Fibroblast of skin of scalp (primary cell): Measurements from ENCODE around the gene ATP6AP2. TPM values are rescaled to one million over a fixed set of nuclear protein-coding genes. Genes with fewer than 3 reads are reported as not detected.
"Not testable (repeated sequence)": the region's sequence is repeated elsewhere in the genome, so short reads cannot be mapped to it uniquely, and the experiment has no call there.

Experiments used
- DNase-seq: peaks from one replicate; pipeline ENCODE4 v3.0.0-alpha.2; 2013
- polyA plus RNA-seq, 2 experiments: library from polyadenylated mRNA; unstranded; fragments of 120-200 nt; gene quantifications; one replicate each; pipeline ENCODE4 v1.2.1, GENCODE V29; 2013; ENCODE audit not compliant: insufficient read length in 2 of 2

Gene ATP6AP2
- 136 TPM for polyA plus RNA-seq (2013, experiment 1 of 2; ENCODE audit: insufficient read length)
- polyA plus RNA-seq (2013, experiment 2 of 2; ENCODE audit: insufficient read length), result 146 TPM

GRCh38 chrX:40580537-40581335 is at the start of gene ATP6AP2:
Gene ATP6AP2, plus strand, starts transcription at chrX:40580970. Its CDS starts 96 bp downstream, at chrX:40581066.
- DNase-seq, result peak; percentile 93

- DNase-seq, result no peak
Measured at GRCh38 chrX:40531056-40531826, 49.5 kb upstream of the ATP6AP2 start.

GRCh38 chrX:40537310-40537709 is 43.5 kb upstream of the ATP6AP2 start:
- no peak for DNase-seq

DNA sequence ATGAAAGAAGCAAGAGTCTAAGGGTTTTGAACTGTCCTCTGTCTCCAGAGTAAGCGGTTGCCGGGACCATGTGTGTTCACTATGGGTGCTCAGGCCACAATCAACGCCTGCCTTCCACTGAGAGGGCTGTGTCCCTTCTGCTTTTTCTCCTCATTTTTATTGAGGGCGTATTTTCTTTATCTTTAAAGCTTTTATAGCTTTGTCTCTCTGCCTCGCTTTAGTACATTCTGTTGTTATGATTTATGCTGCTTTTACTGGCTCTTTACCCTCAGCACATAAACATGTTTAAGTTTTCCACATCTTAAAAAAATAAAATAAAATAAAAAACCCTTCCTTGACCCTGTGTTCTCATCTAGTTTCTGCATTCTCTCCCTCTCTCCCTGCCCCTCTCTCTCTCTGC is 42.4 kb upstream of the ATP6AP2 start:
- DNase-seq, result no peak

DNA sequence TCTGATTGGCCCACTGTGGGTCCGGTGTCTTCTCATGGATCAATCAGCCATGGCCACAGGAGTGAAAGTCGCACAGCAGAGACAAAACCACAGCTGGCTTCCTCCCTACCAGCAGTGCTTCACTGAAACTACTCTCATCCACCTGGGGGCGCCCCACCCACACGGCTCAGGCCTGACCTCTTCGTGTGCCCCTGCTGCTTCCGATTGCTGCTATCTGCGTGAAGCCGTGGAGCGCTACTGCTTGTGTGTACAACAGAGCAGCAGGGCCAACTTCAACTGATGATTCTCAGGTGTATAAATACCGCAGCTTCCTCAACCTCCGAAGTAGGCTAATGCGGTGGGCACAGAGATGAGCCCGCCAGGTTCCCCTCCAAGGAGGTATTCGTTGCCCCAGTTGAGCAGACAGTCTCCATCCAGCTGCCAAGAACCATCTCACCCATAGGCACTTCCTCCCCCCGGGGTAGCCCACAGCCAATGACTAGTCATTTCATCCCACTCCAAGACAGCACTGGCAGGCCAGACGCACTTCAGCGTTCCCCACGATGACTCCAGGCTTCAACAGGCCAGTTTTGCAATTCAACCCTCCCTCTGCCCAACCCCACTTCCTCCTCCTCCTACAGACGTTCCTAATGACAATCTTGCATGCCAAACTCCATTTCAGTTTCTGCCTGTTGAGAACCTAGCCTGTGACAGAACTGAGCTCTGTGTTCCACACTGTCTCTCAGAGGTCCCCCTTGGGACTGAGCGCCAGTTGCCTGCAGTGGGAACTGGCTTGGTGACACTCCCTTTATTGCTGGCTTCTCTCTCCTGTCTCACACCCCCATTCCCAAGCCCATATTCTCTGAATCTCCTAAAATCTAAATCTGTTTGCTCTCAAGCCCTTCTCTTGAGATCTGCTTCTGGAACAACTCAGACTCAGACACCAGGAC is 41.3 kb upstream of the ATP6AP2 start:
- DNase-seq, result peak; percentile 59

- no peak for DNase-seq
Measured at GRCh38 chrX:40542208-40542607, 38.6 kb upstream of the ATP6AP2 start.

- DNase-seq, result no peak
Measured at GRCh38 chrX:40542972-40543371, 37.8 kb upstream of the ATP6AP2 start.

DNA sequence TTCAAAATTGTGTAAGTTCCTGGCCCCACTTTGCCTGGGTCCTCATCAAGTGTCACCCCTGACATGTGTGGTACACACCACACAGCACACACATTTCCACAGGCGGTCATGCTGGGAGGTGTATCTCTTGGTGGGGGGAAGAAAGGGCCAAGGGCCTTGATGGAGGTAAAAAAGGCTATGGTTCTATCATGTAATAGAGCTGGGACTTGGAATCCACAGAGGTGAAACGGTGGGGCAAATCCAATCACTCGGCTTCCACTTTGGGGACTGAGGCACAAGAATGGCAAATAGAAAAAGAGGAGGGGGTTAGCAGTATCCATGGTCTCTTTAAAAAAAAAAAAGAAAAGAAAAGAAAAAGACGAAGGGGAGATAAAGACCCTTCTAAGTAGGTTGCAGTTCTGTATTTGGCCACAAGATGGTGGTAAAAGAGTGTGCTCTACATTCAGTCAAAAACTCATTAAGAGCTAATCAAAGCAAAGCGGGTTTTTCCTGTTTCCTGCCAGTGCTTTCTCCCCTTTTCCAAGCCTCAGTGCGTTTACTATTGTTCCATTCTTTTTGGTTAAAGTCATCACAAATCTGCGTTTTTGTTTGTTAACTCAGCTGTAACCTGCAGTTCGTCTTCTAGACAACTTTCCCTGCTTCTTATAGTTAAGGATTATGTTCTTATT is 37.0 kb upstream of the ATP6AP2 start:
- peak; percentile 37 for DNase-seq

DNA sequence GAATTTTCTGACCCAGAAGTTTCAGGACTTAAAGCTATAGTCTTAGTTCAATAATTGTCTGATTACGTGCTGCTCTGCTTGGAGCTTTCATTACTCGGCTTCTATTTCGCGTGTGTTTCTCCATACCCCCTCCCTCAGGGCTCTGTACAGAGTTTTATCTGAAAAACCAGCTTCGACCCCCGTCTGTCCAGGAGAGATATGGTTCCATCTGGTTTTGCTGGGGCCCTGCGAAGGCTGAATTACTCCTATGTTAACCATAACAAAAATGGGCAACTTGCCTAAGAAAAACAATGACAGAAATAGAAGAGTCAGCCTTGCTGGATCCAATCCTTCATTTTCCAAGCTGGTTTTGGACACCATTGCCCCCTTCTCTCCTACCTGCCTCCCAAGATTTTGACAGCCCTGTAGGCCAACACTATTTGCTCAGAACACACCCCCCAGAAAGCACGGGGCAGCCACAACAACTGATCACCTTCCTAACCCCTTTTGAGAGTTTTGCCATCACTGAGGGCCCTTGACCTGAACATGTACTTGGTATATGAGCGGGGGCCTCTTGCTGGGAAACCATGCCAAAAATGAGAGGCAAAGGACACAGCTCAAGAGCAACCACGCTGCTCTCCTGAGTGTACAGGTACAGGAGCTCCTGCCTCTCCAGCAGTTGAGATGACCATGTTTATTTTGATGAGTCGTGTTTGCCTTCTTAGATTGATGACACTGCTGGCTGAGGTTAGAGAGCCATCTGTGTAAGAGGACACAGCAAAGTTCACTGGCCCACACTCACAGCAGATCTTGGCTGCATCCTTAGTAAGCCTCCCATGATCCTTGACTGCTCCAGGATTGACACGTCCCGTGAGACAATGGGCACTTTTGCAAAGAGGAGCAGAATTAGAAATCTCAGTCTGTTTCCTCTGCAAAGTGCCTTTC is 36.2 kb upstream of the ATP6AP2 start:
- DNase-seq, result no peak

DNA sequence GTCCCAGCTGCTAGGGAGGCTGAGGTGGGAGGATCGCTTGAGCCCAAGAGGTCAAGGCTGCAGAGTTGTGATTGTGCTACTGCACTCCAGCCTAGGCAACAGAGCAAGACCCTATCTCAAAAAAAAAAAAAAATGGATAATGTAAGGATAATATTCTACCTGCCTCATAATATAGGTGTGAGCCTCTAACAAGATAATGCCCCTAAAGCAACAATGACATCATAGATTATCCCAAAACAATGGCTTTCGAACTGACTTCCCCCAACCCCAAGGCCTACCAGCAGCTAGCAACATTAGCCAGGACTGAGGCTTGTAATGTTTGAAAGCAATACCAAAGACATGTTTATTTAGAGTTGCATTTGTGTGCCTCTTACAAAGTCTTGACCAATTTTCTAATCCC is 33.9 kb upstream of the ATP6AP2 start:
- no peak for DNase-seq

DNA sequence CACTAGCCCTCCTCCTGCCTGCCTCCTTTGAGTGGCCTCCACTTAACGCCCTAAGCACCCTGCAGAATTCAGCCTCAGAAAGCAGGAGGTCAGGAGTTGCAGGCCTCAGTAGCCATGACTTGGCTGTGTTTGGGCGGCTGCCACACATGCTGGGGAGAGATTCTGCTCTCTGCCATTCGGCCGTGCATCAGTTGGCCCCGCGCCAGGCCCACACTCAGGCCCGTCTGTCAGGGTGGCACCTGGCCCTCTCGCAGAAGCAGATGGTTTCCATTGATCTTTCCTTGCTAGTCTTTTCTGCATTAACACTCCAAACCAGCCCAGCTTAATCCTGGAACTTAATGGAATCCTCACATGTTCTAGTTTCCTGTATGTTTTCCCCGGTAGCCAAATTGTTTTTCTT is 30.7 kb upstream of the ATP6AP2 start:
- DNase-seq, result no peak

DNA sequence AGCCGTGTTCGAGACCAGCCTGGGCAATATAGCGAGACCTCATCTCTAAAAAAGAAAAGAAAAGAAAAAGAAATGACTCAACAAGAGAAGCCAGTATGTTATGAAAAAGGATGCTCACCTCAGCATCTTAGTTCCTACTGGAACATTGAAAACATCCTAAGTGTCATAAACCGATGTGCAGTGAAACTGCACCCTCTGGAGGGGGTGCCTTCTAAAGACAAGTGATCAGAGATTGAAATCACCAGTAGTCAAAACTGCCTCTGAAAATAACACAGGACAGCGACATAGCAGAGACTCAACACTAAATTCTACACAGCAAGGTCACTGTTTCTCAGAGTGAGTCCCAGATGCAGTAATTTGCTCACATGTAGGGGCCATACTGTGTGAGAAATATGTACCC is 28.0 kb upstream of the ATP6AP2 start:
- DNase-seq, result peak; percentile 25

GRCh38 chrX:40558590-40558989 is 22.2 kb upstream of the ATP6AP2 start:
- DNase-seq, result no peak

GRCh38 chrX:40563784-40564183 is 17.0 kb upstream of the ATP6AP2 start:
- no peak for DNase-seq

- no peak for DNase-seq
Measured at GRCh38 chrX:40564447-40564846, 16.3 kb upstream of the ATP6AP2 start.

DNA sequence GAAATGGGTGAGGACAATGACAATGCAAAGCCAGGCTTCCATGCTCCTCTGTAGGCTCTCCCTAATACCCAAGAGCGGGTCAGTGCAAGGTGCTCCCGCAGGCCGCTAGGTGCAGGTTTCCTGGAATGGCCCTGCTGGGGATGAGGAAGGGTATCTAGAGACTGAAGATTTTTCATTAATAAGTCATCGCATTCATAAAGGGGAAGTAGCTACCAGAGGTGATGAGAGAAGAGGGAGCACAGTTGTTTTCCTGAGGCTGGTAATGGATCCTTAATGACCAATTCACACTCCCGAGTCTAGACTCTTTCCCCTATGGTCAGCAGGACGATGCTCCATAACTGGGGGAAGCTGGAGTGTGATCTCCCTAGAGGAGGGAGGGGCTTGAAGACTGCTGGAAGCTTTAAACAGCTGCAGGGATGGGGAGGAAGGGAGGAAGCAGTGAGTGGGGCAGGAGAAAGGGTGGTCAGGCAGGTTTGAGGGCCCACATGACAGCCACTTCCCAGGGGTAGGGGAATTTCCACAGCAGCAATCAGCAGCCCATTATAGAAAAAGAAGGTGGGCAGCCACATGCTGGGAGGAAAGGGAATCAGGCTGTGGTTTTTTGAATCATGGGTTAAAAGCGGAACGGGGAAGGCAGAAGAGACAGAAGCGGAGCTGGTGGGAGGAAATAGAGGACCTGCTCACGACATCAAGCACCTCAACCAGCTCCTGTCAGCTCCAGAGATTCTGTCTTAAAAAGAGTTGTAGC is 10.2 kb upstream of the ATP6AP2 start:
- no peak for DNase-seq

DNA sequence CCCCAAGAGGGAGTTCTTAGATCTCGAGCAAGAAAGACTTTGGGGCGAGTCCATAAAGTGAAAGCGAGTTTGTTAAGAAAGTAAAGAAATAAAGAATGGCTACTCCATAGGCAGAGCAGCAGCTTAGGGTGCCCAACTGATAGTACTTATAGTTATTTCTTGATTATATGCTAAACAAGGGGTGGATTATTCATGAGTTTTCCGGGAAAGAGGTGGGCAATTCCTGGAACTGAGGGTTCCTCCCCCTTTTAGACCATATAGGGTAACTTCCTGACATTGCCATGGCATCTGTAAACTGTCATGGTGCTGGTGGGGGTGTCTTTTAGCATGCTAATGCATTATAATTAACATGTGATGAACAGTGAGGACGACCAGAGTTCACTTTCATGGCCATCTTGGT is 9.6 kb upstream of the ATP6AP2 start:
- DNase-seq, result not testable (repeated sequence)

DNA sequence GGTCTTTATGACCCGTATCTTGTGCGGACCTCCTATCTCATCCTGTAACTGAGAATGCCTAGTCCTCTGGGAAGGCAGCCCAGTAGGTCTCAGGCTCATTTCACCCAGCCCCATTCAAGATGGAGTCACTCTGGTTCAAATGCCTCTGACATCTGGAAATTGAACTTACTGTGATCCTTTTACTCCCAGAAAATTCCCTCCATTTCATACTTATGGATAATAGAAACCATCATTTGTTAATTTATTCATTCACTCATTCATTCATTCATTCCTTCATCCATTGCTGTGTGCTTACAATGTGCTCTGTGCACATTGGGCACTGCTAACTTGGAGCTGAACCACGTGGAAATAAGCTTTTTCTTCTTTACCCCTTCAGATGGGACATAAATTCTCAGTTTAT is 9.2 kb upstream of the ATP6AP2 start:
- DNase-seq, result no peak

DNA sequence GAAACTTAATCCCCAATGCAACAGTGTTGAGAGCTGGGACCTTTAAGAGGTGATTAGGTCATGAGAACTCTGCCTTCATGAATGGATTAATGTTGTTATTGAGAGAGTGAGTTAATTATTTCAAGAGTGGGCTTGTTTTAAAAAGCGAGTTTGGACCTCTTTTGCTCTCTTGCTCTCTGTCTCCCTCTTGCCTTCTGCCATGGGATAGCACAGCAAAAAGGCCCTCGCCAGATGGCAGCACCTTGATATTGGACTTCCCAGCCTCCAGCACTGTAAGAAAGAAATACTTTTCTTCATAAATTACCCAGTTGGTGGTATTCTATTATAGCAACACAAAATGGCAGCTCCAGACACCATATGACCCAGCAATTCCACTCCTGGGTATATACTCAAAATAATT is 7.0 kb upstream of the ATP6AP2 start:
- peak; percentile 15 for DNase-seq

- DNase-seq, result peak; percentile 45
Measured at GRCh38 chrX:40575411-40575810, 5.4 kb upstream of the ATP6AP2 start.
